Daoy (cell line): Measurements from ENCODE around the gene SMAP2. TPM values are rescaled to one million over a fixed set of nuclear protein-coding genes. Genes with fewer than 3 reads are reported as not detected.
"Not testable (repeated sequence)": the region's sequence is repeated elsewhere in the genome, so short reads cannot be mapped to it uniquely, and the experiment has no call there.

Experiments
- DNase-seq: peaks from one replicate; pipeline ENCODE4 v3.0.0-alpha.2; 2015; ENCODE audit warnings: low read depth
- total RNA-seq: library from RNA; depleted of rRNA; stranded (reverse); fragments of >200 nt; shearing (Covaris generic); gene quantifications from 2 replicates; pipeline ENCODE4 v1.2.3, GENCODE V29; 2014

The SMAP2 gene
- total RNA-seq, 1 experiment from 2014 or later: 26.9 TPM

DNA sequence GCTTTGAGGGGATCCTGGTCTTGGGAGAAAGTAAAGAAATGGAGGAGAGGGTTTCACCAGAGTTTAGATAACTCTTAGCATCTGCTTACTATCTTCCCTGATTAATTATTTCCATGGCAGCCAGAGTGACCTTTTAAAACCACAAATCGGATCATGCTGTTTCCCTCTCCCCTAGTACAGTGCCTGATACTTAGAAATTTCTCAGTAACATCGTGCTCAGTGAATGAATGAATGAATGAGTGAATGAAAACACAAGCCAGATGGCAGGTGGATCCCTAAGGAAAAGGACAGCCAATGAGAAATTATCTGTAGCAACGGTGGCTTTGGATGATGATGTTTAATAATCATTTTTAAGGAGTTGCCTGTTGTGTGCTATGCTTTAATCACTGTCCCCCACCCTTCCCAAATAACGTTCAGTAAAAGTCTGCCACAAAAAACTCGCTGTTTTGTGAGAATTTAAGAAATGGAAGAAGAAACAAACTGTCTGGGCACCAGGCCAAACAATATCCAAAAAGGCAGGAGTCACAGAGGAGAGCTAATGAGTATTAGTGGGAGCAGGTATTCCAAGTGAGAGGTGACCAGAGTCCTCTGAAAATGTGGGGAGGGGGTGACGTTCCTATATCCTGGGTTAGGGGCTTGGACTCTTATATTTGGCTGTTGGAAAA, 737 bp upstream of the SMAP2 start:
- no peak for DNase-seq

DNA sequence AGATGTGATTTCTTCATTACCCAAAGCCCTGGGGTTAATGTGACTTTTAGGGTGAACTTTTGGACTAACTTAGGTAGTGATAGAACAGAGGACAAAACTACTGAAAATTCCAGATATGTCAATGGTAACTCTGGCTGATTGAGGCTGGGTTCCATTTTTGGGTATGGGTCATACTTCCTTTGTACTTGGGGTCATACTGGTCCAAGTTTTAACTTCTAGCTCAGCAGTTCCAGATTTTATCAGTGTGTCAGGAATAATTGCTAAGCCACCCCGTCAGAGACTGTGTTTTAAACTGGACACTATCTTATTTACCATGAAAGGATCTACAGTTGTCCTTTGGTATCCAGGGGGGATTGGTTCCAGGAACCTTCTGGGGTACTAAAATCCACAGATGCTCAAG, 4.0 kb downstream of the SMAP2 start:
- DNase-seq: no peak

DNA sequence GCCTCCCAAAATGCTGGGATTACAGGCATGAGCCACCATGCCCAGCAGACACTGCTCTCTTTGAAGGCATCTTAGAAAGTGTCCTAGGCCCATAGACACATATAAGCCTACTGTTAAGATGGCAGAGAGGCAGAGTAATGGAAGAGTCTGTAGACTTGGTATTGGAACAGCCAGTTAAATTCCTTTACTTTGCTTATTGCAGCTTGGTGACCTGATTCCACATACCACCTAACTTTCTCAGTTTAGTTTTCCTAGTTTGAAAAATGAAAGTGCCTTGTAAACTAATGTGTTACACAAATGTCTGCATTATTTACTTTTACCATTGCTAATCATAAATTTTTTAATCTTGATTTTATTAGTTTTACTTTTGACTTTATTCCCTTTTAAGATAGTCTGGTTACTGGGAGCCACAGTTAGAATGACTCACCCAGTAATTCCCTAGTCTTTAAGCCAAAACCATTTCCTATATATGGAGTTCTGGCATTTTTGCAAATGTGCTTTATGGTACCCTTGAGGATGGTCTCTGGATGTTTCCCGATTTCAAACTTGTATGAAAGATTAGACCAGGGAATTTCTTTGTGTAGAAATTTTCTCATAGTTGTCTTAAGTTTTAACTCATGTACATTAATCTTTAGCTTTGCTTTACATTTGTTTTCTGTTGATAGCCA, 6.4 kb downstream of the SMAP2 start:
- DNase-seq: peak; percentile 48

GRCh38 chr1:40380817-40381216, 7.3 kb downstream of the SMAP2 start:
- DNase-seq: no peak

- DNase-seq: no peak
These were observed 8.0 kb downstream of the SMAP2 start for GRCh38 chr1:40381268-40382107.

DNA sequence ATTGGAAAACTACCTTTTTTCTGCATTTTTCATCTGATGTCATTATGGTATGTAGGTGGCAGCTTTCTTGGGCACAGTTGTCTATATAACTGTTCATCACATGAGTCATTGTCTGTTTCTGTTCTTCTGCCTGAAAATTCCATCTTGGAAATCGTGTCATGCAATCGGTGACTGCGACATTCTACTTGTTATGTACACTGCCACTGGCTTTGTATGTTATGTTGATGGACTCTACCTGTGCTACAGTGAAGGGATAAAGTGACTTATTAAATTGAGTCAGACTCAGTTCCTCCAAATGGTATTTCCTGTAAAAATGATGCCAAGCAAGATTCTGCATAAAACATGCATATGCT, 8.6 kb downstream of the SMAP2 start:
- no peak for DNase-seq

DNA sequence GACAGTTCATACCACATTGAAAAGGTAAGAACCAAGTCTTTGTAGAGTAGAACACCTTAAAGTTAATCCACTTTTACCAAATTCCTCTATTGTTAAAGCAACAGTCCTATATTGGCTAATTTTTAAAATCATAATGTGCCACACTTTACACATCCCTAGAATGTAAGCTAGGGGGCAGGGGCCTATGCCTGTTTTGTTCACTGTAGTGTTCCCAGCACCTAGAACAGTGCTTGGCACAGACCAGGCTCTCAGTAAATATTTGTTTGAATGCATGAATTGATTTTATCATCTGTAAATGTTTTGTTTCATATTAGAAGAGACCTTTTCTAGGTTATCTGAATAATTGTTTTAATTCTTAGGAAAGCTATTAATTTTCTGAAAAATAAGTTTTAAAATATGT, 9.1 kb downstream of the SMAP2 start:
- no peak for DNase-seq

- DNase-seq: peak; percentile 38
These were observed 9.6 kb downstream of the SMAP2 start for GRCh38 chr1:40383095-40383487.

DNA sequence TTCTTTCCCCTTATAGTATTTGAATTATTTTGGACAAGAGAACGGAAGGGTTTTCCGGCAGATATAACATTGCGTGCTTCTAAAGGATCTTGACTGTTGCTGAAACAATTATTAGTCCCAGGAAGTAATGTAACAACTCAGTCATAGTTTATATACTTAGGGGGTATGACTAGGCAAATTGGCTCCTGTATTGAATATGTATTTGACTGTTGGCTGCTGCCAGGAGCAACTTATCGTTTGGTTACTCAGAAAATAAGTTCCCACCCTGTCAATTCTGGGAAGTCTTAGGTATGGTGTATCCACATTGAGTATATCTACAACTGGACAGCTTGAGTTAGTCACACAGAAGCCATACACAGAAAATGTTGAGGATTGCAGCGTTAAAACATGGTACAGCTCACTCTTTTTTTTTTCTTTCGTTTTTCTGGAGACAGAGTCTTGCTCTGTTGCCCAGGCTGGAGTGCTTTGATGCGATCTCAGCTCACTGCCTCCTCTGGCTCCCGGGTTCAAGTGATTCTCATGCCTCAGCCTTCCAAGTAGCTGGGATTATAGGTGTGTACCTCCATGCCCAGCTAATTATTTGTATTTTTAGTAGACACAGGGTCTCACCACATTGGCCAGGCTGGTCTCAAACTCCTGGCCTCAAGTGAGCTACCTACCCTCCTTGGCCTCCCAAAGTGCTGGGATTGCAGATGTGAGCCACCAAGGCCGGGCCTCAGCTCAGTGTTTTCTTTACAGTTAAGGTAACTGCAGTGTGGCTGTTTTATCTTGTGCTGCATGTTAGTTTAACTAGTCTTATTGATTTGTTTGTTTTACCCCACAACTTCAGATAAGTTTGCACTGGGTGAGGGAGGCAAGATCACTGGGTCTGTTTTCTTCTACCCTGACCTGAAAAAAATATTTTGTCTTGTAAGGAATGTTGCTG, 10.2 kb downstream of the SMAP2 start:
- peak; percentile 36 for DNase-seq

- no peak for DNase-seq
These were observed 10.9 kb downstream of the SMAP2 start for GRCh38 chr1:40384413-40384762.

DNA sequence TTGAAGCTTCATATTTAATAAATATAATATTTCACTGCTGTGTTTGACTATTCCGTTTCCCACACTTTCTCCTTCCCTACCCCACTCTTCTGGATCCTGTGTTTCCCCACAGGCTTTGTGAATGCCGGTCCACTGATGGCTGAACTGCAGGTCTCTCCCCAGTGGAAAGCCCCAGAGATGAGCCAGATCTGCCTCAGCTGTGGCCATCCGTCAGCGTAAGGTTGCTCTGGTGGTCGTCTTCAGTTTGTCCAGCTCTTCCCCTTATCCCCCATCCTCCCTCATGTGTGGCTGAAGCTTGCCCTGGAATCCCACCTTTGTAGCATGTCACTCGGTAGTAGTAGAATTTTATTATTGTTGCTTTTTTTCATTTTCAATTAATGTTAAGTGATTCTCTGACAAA, 11.4 kb downstream of the SMAP2 start:
- no peak for DNase-seq

DNA sequence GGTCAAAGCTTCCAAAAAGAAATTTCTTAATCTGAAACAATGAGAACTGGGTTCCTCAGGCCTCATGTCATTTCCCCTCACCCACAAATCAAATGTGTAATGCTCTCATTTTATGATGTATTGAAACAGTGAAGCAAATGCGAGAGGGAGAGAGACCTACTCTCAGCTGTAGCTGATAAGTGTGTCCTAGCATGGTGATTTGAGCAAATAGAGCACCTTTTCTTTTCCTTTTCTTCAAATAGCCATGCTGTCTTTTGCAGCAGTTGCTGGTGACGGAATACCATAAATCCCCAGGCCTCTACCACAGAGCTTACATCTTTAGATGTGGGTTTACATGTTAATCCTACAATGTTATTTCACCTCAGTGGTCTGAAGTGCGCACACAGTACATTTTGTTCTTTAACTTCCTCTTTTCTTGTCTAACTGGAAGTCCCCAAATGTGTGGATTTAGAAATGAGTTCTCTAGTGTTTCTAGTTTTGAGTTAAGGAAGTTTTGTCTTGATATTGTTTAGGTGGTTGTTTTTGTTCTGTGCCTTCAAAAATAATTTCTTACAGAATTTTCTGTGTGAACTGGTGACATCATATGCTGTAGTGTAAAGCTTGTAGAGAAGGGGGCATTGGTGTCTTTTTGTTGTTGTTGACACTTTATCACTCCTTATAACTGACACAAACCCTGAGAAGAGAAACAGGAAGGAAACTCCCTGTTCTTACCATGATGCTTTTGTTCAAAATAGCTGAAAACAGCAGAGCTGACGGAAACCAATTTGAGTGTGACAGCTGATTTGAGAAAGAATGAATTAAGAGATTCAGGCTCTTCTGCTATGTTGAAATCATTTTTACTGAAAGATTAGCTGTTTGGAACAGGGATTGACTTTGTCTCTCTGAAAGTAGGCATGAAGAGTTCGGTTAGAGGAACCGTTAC, 12.2 kb downstream of the SMAP2 start:
- DNase-seq: no peak

DNA sequence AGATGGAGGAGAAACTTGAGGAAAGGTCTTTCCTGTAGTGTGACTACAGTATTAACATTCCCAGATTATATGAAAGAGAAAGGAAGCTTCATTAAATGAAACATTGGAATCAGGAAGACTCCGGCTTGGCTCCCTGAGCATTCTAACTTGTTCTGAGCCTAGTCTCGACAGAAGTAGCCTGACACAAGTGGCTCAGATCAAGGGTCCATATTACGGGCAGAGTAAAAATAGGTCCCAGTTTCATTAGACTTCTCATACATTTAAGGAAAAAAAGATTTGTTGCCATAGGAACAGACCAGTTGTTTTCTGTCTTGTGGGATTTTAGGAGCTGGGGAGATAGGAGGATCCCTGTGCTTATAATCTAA, 12.8 kb downstream of the SMAP2 start:
- DNase-seq: no peak

DNA sequence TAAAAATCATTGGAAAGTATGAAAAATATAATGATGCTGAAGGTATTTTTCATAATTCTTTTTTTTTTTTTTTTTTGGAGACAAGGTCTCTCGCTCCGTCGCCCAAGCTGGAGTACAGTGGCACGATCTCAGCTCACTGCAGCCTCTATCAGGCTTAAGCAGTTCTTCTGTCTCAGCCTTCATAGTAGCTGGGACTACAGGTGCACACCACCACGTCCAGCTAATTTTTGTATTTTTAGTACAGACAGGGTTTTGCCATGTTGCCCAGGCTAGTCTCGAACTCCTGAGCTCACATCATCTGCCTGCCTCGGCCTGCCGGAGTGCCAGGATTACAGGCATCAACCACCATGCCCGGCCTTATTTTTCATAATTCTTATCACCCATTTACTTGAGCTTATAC, 13.3 kb downstream of the SMAP2 start:
- no peak for DNase-seq

- not testable (repeated sequence) for DNase-seq
These were observed 14.1 kb downstream of the SMAP2 start for GRCh38 chr1:40387381-40388306.

- not testable (repeated sequence) for DNase-seq
These were observed 15.2 kb downstream of the SMAP2 start for GRCh38 chr1:40388456-40389321.

GRCh38 chr1:40389322-40389803, 15.8 kb downstream of the SMAP2 start:
- no peak for DNase-seq

DNA sequence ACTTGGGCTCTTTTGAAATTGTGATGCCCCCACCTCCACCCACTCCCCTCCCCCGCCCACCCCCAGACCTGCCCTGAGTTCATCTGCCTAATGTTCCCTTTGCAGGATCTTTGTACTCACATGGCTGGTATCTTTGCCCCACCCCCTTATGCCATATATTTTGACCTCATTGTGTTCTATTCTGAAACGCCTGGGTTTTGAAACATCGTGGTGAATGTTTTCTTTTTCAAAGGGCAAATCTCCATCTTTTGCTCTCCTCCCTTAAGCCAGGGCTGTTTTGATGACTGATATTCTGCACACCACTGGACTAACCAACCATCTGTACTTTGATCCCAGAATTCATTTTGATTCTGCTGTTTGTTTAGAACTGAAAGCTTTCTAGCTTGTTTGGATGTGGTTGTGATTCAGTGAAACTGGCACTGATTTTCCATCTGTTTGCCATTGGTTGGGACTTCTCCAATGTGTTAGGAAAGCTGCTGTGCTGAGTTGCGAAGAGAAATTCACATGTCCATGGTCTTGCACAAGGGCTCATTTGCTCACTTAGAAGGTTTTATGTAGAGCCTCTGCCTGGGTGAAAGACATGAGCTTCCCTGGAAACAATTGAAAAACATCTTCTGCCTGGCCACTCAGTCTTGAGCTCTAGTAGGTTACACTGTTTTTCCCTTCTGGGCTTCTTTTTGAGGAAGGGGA, 16.5 kb downstream of the SMAP2 start:
- DNase-seq: no peak
